HG03135 (cell line): ENCODE measurements around the gene NDUFS6.

Experiments
- ATAC-seq: cut with Tn5 transposase; IDR thresholded peaks from one replicate; pipeline ENCODE4 v1.9.1; 2021; ENCODE audit warnings: mild to moderate bottlenecking, moderate library complexity; ENCODE audit not compliant: unreplicated experiment

NDUFS6 gene

DNA sequence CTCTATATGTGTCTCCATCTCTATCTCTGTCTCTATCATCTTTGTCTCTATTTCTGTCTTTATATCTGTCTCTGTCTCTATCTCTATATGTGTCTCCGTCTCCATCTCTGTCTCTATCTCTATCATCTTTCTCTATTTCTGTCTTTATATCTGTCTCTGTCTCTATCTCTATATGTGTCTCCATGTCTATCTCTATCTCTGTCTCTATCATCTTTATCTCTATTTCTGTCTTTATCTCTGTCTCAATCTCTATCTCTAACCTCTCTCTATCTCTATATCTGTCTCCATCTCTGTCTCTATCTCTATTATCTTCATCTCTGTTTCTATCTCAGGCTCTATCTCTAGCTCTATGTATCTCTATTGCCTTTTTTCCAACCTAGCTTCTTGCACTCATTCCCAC, 44.5 kb downstream of the NDUFS6 start:
- ATAC-seq, result no peak

DNA sequence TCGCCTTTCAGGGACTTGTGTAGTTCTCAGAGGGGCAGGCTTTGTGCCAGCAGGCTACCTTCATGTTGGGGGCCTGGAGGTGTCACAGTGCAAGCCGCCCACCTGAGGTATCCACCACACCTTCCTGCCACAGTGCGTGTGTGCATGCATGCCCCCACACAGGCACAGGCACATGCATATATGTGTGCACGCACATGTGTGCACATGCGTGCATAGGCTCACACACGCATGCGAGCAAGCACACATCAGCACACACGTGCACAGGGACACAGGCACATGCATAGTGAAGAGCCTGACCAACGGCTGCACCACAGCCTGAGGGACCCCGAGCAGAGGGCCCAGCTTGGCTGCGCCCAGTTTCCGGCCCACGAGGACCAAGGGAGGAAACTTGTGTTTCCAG, 45.4 kb downstream of the NDUFS6 start:
- no peak for ATAC-seq

- no peak for ATAC-seq
Measured at GRCh38 chr5:1847056-1847455, 45.8 kb downstream of the NDUFS6 start.

DNA sequence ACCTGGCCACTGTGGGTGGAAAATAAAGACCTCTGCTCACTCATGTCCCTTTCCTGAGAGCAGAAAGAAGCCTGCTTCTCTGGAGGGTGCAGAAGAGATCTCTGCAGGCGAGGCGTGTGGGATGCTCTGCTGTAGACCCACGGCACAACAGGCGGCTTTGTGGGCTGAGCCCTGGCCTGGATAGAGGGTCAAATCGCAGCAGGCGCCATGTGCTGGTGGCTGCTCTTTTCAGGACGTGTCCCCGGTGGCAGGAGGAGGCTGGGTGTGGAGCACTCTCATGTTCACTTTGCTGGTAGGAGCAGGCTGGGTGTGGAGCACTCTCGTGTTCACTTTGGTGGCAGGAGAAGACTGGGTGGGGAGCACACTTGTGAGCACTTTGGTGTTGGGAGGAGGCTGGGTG, 46.4 kb downstream of the NDUFS6 start:
- no peak for ATAC-seq

GRCh38 chr5:1850324-1851154, 49.3 kb downstream of the NDUFS6 start:
- ATAC-seq, result no peak

- no peak for ATAC-seq
Measured at GRCh38 chr5:1851290-1851934, 50.2 kb downstream of the NDUFS6 start.

GRCh38 chr5:1852324-1852947, 51.2 kb downstream of the NDUFS6 start:
- no peak for ATAC-seq

DNA sequence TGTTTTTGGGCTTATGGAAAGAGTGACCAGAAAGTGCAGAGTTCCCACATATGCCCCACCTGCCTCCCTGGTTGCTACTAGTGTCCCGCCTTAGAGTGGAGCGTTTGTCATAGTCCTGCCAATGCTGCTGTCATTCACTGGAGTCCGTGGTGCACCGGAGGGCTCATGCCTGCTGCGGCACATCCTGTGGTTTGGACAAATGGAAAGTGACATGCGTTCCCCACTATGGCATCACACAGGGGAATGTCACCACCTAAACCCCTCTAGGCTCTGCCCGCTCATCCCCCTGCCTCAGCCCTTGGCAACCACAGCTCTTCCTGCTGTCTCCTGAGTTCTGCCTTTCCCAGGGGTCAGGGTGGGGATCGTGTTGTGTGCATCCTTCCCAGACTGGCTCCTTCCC, 52.3 kb downstream of the NDUFS6 start:
- ATAC-seq, result no peak

GRCh38 chr5:1855075-1855474, 53.9 kb downstream of the NDUFS6 start:
- no peak for ATAC-seq

GRCh38 chr5:1855596-1855995, 54.4 kb downstream of the NDUFS6 start:
- no peak for ATAC-seq

DNA sequence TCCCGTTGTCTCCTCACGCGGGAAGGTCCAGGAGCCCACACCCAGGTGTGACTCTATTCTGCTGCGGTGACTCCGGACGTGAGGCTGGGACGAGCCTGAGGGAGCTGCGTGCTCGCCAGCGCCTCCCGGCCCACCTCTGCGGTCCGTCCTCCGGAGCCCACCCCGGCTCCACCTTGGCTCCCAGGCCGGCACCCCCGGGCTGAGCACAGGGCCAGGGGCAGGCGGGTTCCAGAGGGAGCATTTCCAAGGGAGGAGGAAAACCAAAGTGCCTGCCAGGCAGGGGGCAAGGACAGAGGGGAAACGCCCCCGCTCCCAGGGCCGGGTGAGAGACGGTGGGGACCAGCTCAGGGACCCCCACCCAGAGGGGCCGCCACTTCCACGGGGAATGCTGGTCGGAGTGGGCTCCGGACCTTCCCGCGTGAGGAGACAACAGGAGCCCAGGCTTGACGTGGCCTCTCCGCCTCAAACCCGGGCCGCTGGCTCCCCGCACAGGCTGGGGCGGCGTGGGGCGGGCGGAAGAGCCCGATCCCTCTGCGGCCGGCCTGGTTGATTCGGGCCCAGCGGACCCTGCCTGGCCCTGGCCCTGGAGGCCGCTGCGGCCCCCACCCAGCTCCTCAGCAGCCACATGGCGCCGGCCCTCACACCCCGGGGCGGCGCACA, 55.5 kb downstream of the NDUFS6 start:
- no peak for ATAC-seq

GRCh38 chr5:1857256-1857600, 56.0 kb downstream of the NDUFS6 start:
- ATAC-seq, result no peak

DNA sequence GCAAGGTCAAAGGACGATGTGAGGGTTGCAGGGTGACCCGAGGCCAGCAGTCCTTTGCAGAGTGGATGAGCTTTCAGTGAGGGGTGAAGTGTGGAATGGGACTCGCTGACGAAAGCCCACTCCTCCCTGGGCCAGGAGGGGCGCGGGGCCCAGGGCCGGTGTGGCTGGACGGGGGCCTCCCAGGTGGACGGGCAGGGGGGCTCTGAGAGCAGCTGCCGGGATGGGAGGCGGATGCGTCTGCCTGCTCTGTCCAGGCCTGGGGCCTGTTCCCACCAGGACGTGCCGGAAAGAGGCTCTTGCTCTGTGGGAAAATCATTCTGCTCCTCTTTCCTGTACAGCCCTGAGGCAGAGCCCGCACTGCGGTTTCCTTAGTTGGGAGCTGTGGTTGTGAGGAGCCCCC, 57.2 kb downstream of the NDUFS6 start:
- ATAC-seq, result no peak

GRCh38 chr5:1859099-1859498, 57.9 kb downstream of the NDUFS6 start:
- ATAC-seq, result no peak

DNA sequence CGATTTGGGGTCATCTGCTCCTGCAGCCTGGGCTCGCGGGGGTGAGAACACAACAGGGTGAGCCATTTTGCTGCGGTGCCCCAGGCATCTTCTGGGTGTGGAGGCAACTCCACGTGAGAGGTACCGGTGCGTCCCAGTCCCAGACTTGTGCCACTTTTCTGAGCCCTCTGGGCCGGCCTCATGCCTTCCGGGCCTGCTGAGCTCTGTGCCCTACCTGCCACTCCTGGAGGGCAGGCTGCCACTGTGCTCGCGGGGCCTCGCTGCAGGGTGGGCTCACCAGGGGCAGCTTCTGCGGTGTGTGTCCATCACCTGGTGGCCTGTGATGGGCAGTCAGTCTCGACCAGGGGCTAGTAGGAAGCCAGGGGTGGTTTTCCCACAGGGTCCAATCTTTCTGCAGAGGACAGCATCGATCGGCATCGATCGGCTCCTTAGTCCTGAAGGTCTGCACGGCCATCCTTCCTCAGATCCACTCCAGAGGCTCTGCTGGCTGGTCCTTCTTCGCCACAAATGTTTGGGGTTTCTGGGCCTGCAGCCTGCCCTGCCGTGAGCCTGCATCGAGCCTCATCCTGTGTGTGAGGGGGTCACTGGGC, 58.9 kb downstream of the NDUFS6 start:
- no peak for ATAC-seq

GRCh38 chr5:1860949-1861348, 59.7 kb downstream of the NDUFS6 start:
- ATAC-seq, result no peak

DNA sequence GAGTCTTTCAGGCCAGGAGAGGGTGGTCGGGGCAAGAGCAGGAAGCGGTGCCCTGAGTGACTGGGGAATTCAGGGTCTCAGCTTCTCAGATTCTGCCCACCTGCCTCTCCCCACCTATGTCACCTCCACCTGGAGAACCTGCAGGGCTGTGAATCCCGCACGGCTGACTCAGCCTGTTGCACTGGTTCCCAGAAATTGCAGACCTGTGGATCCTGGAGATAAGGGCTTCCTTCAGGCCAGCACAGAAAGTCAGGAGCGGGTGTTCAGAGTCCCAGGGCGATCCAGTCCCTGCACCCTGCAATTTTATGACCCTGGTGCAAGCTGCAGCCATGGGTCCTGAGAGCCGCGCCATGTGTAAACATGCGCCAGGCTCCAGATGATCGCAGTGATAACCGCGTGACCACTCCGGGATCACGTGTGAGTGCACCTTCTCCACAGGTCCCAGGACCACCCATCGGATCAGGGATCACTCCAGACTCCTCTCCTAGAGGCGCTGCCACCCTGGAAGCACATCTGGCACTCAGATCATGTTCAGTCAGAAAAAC, 63.8 kb downstream of the NDUFS6 start:
- ATAC-seq, result no peak

DNA sequence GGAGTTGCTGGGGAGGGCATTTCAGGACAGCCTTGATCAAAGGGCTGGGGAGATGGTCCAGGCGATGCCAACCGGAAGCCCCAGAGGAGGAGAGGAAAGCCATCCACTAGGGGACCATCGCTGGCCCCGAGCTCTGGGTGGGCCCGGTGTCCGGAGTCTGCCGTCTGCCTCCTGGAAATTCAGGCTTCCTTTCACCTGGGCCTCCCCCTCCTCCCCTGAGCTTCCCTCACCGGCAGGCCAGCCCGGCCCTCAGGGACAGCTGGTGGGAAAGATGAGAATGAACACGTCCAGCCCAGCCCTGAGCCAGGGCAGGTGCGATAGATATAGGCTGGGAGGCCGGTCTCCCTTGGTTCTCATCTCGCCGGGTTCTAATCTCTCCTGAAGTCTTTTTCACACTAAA, 64.3 kb downstream of the NDUFS6 start:
- ATAC-seq, result no peak
